DND-41 (cell line): ENCODE results near the gene MS4A4E.
"Not testable (repeated sequence)": the region's sequence is repeated elsewhere in the genome, so short reads cannot be mapped to it uniquely, and the experiment has no call there.

Experiments used
- EZH2 ChIP-seq: IDR thresholded peaks from 3 replicates; pipeline ENCODE4 v1.6.1; 2012; ENCODE audit warnings: borderline replicate concordance, low read depth, mild to moderate bottlenecking, moderate library complexity, low read length, inconsistent platforms; ENCODE audit not compliant: severe bottlenecking
- TF ChIP-seq, protein P1 (sequence below): IDR thresholded peaks from 2 replicates; pipeline ENCODE4 v1.5.1; 2012; ENCODE audit warnings: borderline replicate concordance, low read length, moderate library complexity, mild to moderate bottlenecking; ENCODE audit not compliant: poor library complexity, severe bottlenecking; ENCODE audit errors: extremely low read depth

DNA sequence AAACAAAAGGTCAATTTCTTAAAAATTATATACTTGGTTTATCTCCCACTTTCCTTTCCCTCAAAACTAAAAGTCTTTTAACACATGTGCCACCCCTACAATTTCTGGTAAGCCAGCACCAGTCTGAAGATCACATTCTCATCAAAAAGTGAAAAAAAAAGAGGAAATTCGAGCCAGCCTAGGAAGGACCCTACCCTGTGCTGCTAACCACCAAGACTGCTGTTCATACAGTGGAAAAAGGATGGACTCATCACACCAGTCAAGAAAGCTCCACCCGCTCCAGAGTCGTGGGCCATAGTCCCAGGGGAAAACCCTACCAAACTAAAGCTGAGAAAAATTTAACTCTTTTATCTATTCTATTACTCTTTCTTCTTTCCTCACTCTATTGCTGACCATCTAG, 54.5 kb downstream of the MS4A4E start:
- TF ChIP-seq EZH2, result not testable (repeated sequence)
- TF ChIP-seq, protein P1, sequence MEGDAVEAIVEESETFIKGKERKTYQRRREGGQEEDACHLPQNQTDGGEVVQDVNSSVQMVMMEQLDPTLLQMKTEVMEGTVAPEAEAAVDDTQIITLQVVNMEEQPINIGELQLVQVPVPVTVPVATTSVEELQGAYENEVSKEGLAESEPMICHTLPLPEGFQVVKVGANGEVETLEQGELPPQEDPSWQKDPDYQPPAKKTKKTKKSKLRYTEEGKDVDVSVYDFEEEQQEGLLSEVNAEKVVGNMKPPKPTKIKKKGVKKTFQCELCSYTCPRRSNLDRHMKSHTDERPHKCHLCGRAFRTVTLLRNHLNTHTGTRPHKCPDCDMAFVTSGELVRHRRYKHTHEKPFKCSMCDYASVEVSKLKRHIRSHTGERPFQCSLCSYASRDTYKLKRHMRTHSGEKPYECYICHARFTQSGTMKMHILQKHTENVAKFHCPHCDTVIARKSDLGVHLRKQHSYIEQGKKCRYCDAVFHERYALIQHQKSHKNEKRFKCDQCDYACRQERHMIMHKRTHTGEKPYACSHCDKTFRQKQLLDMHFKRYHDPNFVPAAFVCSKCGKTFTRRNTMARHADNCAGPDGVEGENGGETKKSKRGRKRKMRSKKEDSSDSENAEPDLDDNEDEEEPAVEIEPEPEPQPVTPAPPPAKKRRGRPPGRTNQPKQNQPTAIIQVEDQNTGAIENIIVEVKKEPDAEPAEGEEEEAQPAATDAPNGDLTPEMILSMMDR, result not testable (repeated sequence)
